HepG2 (cell line): ENCODE data around the gene BAIAP2L2. TPM values are rescaled to one million over a fixed set of nuclear protein-coding genes. Genes with fewer than 3 reads are reported as not detected.

Experiments
- ASH2L ChIP-seq: fragments of 300-600, 200-600 bp; sonication (generic); IDR thresholded peaks from 2 replicates; pipeline ENCODE4 v1.7.0; 2017; ENCODE audit warnings: low read depth, mild to moderate bottlenecking, moderate library complexity, mixed read lengths, low read length; ENCODE audit not compliant: insufficient read length
- ETV5 ChIP-seq: IDR thresholded peaks from 2 replicates; pipeline ENCODE4 v1.6.1; 2018; ENCODE audit warnings: missing biosample characterization, missing genetic modification reagents, inconsistent platforms, borderline replicate concordance
- HNF1B ChIP-seq: sonication (generic); formaldehyde crosslinking; IDR thresholded peaks from 2 replicates; pipeline ENCODE4 v1.5.1; 2020; ENCODE audit warnings: mild to moderate bottlenecking, moderate library complexity, missing genetic modification reagents
- IRF2 ChIP-seq: IDR thresholded peaks from 2 replicates; pipeline ENCODE4 v1.6.1; 2018; ENCODE audit warnings: missing genetic modification reagents, missing compliant biosample characterization
- MAZ ChIP-seq, 2 experiments: sonication (generic) in 1 of 2; formaldehyde crosslinking in 1 of 2; IDR thresholded peaks; 2 replicates each; pipeline versions ENCODE4 v1.5.0 to v1.6.1; 2012 to 2020; ENCODE audit warnings: low read depth in 2 of 2, mild to moderate bottlenecking in 2 of 2, borderline replicate concordance in 1 of 2, improper control_type of control experiment in 1 of 2, low read length in 1 of 2, missing genetic modification reagents in 1 of 2, moderate library complexity in 1 of 2
- NCOA2 ChIP-seq: sonication (generic); formaldehyde crosslinking; IDR thresholded peaks from 2 replicates; pipeline ENCODE4 v1.8.0; 2022; ENCODE audit warnings: inconsistent platforms
- NFATC3 ChIP-seq: sonication (generic); formaldehyde crosslinking; IDR thresholded peaks from 2 replicates; pipeline ENCODE4 v1.5.1; 2020; ENCODE audit warnings: mild to moderate bottlenecking, missing genetic modification reagents
- RXRA ChIP-seq: sonication (generic); formaldehyde crosslinking; IDR thresholded peaks from 2 replicates; pipeline ENCODE4 v1.5.1; 2020; ENCODE audit warnings: missing genetic modification reagents
- SP1 ChIP-seq, 2 experiments: fragments of 450-650 bp in 1 of 2; sonication (generic) in 1 of 2; formaldehyde crosslinking in 1 of 2; IDR thresholded peaks; 2 replicates each; pipeline versions ENCODE4 v1.4.0 to v1.6.1; 2016 to 2020; ENCODE audit warnings: missing genetic modification reagents in 1 of 2
- TERF1 ChIP-seq: sonication (generic); formaldehyde crosslinking; IDR thresholded peaks from 2 replicates; pipeline ENCODE4 v1.8.0; 2022; ENCODE audit warnings: mild to moderate bottlenecking, missing genetic modification reagents, moderate library complexity
- XBP1 ChIP-seq: sonication (generic); formaldehyde crosslinking; IDR thresholded peaks from 2 replicates; pipeline ENCODE4 v1.5.0; 2020; ENCODE audit warnings: missing genetic modification reagents
- ZFP62 ChIP-seq: sonication (generic); formaldehyde crosslinking; IDR thresholded peaks from 2 replicates; pipeline ENCODE4 v1.4.0; 2020; ENCODE audit warnings: missing genetic modification reagents
- ZFP90 ChIP-seq: sonication (generic); formaldehyde crosslinking; IDR thresholded peaks from 2 replicates; pipeline ENCODE4 v1.8.0; 2022; ENCODE audit warnings: missing genetic modification reagents, mild to moderate bottlenecking, inconsistent platforms, borderline replicate concordance
- ZKSCAN8 ChIP-seq: IDR thresholded peaks from 2 replicates; pipeline ENCODE4 v1.6.1; 2016; ENCODE audit warnings: borderline replicate concordance, missing genetic modification reagents, missing compliant biosample characterization
- ZNF235 ChIP-seq: sonication (generic); formaldehyde crosslinking; IDR thresholded peaks from 2 replicates; pipeline ENCODE4 v1.8.1; 2023; ENCODE audit warnings: mild to moderate bottlenecking, missing genetic modification reagents, borderline replicate concordance
- ZNF501 ChIP-seq: sonication (generic); formaldehyde crosslinking; IDR thresholded peaks from 2 replicates; pipeline ENCODE4 v1.5.1; 2020; ENCODE audit warnings: mild to moderate bottlenecking, moderate library complexity, missing genetic modification reagents
- ZNF614 ChIP-seq: IDR thresholded peaks from 2 replicates; pipeline ENCODE4 v1.6.1; 2018; ENCODE audit warnings: missing biosample characterization, missing genetic modification reagents, inconsistent platforms, borderline replicate concordance
- ZNF776 ChIP-seq: sonication (generic); formaldehyde crosslinking; IDR thresholded peaks from 2 replicates; pipeline ENCODE4 v1.4.0; 2020; ENCODE audit warnings: mild to moderate bottlenecking, missing genetic modification reagents
- ZSCAN31 ChIP-seq: sonication (generic); formaldehyde crosslinking; IDR thresholded peaks from 2 replicates; pipeline ENCODE4 v1.5.0; 2020; ENCODE audit warnings: low read depth, mild to moderate bottlenecking, missing genetic modification reagents
- polyA plus RNA-seq, 8 experiments: library from polyadenylated mRNA; depleted of rRNA in 3 of 8; stranded (reverse) in 7 of 8; unstranded in 1 of 8; fragments of >200 nt; fragmentation: Illumina TruSeq in 4 of 8; extraction: Trizol in 4 of 8; gene quantifications; 2 replicates each; pipeline versions ENCODE4 v1.2.1 to v1.2.3, GENCODE V29; 2011 to 2016; ENCODE audit warnings: low read depth in 4 of 8, missing spikeins in 1 of 8, mixed read lengths in 1 of 8; ENCODE audit not compliant: insufficient read depth in 1 of 8
- total RNA-seq, 5 experiments: library from RNA; depleted of rRNA; stranded (reverse); fragments of >200 nt; fragmentation: Illumina TruSeq; extraction: Trizol; gene quantifications; 2 replicates each; pipeline ENCODE4 v1.2.3, GENCODE V29; 2016; ENCODE audit warnings: low read depth in 1 of 5

BAIAP2L2 gene
- total and polyA plus RNA-seq, 2 of the 13 experiments (the other 11 are each of a cell fraction or from before 2014, with no cell fraction given) = 4.4 to 7.5 TPM

- peak; percentile 58; the same call in 1 of the 2 replicates for TF ChIP-seq ZSCAN31 (CRISPR knock-in tag)
- TF ChIP-seq NCOA2 = 0 out of 2 replicates have a peak, but pooled peaks have one; percentile 21
- peak; percentile 30 for TF ChIP-seq RXRA
- TF ChIP-seq SP1 (IDR thresholded peaks at IDR 0.05) = no peak
- peak; percentile 46; the same call in 1 of the 2 replicates for TF ChIP-seq SP1 (CRISPR knock-in tag; IDR thresholded peaks at IDR 0.05)
- TF ChIP-seq NFATC3 (CRISPR knock-in tag) = no peak
- no peak for TF ChIP-seq ZNF776 (CRISPR knock-in tag)
- peak; percentile 94 for TF ChIP-seq HNF1B (CRISPR knock-in tag)
- peak; percentile 34; the same call in 1 of the 2 replicates for TF ChIP-seq ETV5 (CRISPR knock-in tag)
- TF ChIP-seq XBP1 (CRISPR knock-in tag) = no peak
- TF ChIP-seq TERF1 (CRISPR knock-in tag) = no peak
- peak; percentile 61; the same call in 1 of the 2 replicates for TF ChIP-seq ZNF614
- TF ChIP-seq ZKSCAN8 (CRISPR knock-in tag) = 0 out of 2 replicates have a peak, but pooled peaks have one; percentile 41
- peak; percentile 81; the same call in 1 of the 2 replicates for TF ChIP-seq IRF2 (CRISPR knock-in tag)
- TF ChIP-seq ASH2L = no peak
- peak; percentile 84 for TF ChIP-seq ZNF501 (CRISPR knock-in tag)
- no peak for TF ChIP-seq ZFP62 (CRISPR knock-in tag)
- TF ChIP-seq ZNF235 (CRISPR knock-in tag) = no peak
- peak; percentile 78 for TF ChIP-seq ZFP90 (CRISPR knock-in tag)
- peak; percentile 69; the same call in 1 of the 2 replicates for TF ChIP-seq MAZ (IDR thresholded peaks at IDR 0.05; ENCODE audit: borderline replicate concordance, low read depth, low read length)
- TF ChIP-seq MAZ (CRISPR knock-in tag; IDR thresholded peaks at IDR 0.05; ENCODE audit: low read depth) = peak; percentile 89
Observed at GRCh38 chr22:38051900-38052862, 58.3 kb downstream of the BAIAP2L2 start (continued).
